C4-2B (cell line): Measurements from ENCODE around the gene INTS7.

Source experiments
- ZFX ChIP-seq: fragments of 450-650 bp; IDR thresholded peaks from 2 replicates; pipeline ENCODE4 v1.6.1; 2017
- TF ChIP-seq, protein P1 (sequence below): fragments of 450-650 bp; conservative IDR thresholded peaks from 2 replicates; pipeline ENCODE4 v1.5.1; 2017; ENCODE audit warnings: mild to moderate bottlenecking

DNA sequence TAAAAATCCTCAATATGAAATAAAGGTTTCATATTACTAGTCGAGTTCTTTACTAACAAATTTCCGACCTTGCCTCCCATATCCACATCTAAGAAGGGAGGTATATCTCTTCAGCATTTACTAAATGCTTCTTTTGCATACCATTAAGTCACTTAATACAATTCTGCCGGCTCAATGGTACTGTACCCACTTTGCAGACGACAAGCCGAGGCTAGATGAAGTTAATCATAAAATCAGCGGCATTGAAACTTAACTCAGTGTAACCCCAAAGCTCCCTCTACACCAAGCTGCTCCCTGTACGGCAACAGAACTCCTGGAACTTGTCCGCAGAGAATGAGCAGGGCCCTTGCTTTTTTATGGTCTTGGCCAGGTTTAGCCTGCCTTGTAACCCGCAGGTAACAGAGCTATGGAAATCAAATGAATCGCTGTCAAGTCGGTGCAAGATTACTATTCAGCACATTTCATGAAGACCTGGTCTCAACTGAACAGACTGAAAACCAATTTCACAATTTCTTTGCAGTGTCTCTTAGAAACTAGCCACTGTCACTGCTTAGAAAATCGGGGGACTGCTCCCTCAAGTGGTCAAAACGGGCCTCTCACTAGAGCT is 738 bp downstream of the INTS7 start:
- TF ChIP-seq, protein P1, sequence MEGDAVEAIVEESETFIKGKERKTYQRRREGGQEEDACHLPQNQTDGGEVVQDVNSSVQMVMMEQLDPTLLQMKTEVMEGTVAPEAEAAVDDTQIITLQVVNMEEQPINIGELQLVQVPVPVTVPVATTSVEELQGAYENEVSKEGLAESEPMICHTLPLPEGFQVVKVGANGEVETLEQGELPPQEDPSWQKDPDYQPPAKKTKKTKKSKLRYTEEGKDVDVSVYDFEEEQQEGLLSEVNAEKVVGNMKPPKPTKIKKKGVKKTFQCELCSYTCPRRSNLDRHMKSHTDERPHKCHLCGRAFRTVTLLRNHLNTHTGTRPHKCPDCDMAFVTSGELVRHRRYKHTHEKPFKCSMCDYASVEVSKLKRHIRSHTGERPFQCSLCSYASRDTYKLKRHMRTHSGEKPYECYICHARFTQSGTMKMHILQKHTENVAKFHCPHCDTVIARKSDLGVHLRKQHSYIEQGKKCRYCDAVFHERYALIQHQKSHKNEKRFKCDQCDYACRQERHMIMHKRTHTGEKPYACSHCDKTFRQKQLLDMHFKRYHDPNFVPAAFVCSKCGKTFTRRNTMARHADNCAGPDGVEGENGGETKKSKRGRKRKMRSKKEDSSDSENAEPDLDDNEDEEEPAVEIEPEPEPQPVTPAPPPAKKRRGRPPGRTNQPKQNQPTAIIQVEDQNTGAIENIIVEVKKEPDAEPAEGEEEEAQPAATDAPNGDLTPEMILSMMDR = no peak
- TF ChIP-seq ZFX = no peak
